K562 (cell line): ENCODE results near the gene PTCH1.

Source experiments
- CTCF ChIP-seq, 3 experiments: IDR thresholded peaks in 2 of 3; conservative IDR thresholded peaks in 1 of 3; 2 replicates each; pipeline ENCODE4 v1.5.1; 2011 to 2012; ENCODE audit warnings: low read length in 3 of 3, mild to moderate bottlenecking in 3 of 3, control low read depth in 2 of 3, improper control_type of control experiment in 1 of 3, inconsistent platforms in 1 of 3, low read depth in 1 of 3, mixed read lengths in 1 of 3, moderate library complexity in 1 of 3; ENCODE audit not compliant: insufficient read depth in 2 of 3
- EZH2 ChIP-seq: IDR thresholded peaks from 2 replicates; pipeline ENCODE4 v1.6.1; 2012; ENCODE audit warnings: low read depth, mild to moderate bottlenecking, inconsistent platforms, low read length, borderline replicate concordance
- HNRNPK ChIP-seq: fragments of 200-400 bp; formaldehyde crosslinking; IDR thresholded peaks from one replicate; pipeline ENCODE4 v1.6.1; 2018; ENCODE audit warnings: mild to moderate bottlenecking, low read depth, low read length; ENCODE audit not compliant: poor library complexity, severe bottlenecking
- POLR2H ChIP-seq: IDR thresholded peaks from 2 replicates; pipeline ENCODE4 v1.6.1; 2016; ENCODE audit warnings: missing genetic modification characterization, low read depth, mild to moderate bottlenecking, control low read depth, missing compliant biosample characterization, moderate library complexity
- TAF1 ChIP-seq: IDR thresholded peaks from 2 replicates; pipeline ENCODE4 v1.6.1; 2011; ENCODE audit warnings: mild to moderate bottlenecking, low read length, moderate library complexity; ENCODE audit not compliant: insufficient read depth, control insufficient read depth, severe bottlenecking; ENCODE audit errors: extremely low read depth
- USF2 ChIP-seq: sonication (generic); formaldehyde crosslinking; IDR thresholded peaks from 2 replicates; pipeline ENCODE4 v1.5.0; 2020; ENCODE audit warnings: missing genetic modification reagents
- ZKSCAN3 ChIP-seq: fragments of 250-450 bp; sonication (Bioruptor Pico); IDR thresholded peaks from 2 replicates; pipeline ENCODE4 v1.4.0; 2020
- ZNF431 ChIP-seq: sonication (generic); formaldehyde crosslinking; IDR thresholded peaks from 2 replicates; pipeline ENCODE4 v1.8.0; 2022; ENCODE audit warnings: mild to moderate bottlenecking, missing genetic modification reagents
- TF ChIP-seq, protein P1 (sequence below): fragments of 250-450 bp; sonication (Bioruptor Pico); IDR thresholded peaks from 2 replicates; pipeline ENCODE4 v1.8.0; 2022; ENCODE audit warnings: inconsistent platforms
- TF ChIP-seq, protein P2 (sequence below): sonication (generic); formaldehyde crosslinking; IDR thresholded peaks from 2 replicates; pipeline ENCODE4 v1.9.0; 2022; ENCODE audit warnings: mild to moderate bottlenecking, missing genetic modification reagents
- TF ChIP-seq, protein P3 (sequence below), 2 experiments: fragments of 450-650 bp; IDR thresholded peaks; 2 replicates each; pipeline ENCODE4 v1.6.1; 2016

DNA sequence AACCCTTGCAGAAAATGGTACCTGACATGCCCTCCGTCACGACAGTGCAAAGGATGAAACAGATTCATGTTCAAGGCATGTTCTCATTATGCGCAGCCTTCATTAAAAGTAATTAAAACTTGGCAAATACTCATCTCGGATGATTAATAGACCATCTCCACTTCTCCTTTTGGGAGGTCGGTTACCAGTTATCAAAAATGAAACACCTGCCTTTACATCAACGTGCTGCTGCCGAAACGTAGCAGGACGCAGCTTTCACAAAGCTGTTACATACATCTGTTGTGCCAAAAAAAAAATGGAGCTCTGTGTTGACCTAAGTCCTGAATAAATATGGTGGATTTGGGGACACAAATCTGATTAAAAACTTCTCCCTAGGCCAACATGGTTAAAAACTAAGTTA is 75.7 kb downstream of the PTCH1 start:
- TF ChIP-seq, protein P1, sequence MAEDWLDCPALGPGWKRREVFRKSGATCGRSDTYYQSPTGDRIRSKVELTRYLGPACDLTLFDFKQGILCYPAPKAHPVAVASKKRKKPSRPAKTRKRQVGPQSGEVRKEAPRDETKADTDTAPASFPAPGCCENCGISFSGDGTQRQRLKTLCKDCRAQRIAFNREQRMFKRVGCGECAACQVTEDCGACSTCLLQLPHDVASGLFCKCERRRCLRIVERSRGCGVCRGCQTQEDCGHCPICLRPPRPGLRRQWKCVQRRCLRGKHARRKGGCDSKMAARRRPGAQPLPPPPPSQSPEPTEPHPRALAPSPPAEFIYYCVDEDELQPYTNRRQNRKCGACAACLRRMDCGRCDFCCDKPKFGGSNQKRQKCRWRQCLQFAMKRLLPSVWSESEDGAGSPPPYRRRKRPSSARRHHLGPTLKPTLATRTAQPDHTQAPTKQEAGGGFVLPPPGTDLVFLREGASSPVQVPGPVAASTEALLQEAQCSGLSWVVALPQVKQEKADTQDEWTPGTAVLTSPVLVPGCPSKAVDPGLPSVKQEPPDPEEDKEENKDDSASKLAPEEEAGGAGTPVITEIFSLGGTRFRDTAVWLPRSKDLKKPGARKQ, result no peak
- TF ChIP-seq ZNF431 (CRISPR knock-in tag) (no peak), CTCF (IDR thresholded peaks at IDR 0.05 in 2 of 3, conservative IDR thresholded peaks at IDR 0.05 in 1 of 3; ENCODE audit: insufficient read depth in 2 of 3, low read depth in 1 of 3, low read length in 3 of 3) (no peak), ZKSCAN3 (no peak), HNRNPK (no peak), EZH2 (no peak), TAF1 (no peak), POLR2H (tag) (no peak), USF2 (CRISPR knock-in tag) (no peak)
- TF ChIP-seq, protein P2, sequence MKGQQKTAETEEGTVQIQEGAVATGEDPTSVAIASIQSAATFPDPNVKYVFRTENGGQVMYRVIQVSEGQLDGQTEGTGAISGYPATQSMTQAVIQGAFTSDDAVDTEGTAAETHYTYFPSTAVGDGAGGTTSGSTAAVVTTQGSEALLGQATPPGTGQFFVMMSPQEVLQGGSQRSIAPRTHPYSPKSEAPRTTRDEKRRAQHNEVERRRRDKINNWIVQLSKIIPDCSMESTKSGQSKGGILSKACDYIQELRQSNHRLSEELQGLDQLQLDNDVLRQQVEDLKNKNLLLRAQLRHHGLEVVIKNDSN (CRISPR knock-in tag), result no peak
- TF ChIP-seq, protein P3, sequence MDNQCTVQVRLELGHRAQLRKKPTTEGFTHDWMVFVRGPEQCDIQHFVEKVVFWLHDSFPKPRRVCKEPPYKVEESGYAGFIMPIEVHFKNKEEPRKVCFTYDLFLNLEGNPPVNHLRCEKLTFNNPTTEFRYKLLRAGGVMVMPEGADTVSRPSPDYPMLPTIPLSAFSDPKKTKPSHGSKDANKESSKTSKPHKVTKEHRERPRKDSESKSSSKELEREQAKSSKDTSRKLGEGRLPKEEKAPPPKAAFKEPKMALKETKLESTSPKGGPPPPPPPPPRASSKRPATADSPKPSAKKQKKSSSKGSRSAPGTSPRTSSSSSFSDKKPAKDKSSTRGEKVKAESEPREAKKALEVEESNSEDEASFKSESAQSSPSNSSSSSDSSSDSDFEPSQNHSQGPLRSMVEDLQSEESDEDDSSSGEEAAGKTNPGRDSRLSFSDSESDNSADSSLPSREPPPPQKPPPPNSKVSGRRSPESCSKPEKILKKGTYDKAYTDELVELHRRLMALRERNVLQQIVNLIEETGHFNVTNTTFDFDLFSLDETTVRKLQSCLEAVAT (IDR thresholded peaks at IDR 0.05), result no peak
